Nephron progenitor cell (in vitro differentiated cells): ENCODE data around the gene PDE4D.

ENCODE experiments used
- DNase-seq: peaks from one replicate; pipeline ENCODE4 v3.0.0; 2021
- H3K27ac Mint-ChIP-seq: 2 replicates; pipeline ENCODE4 v1.8.0; 2021; ENCODE audit warnings: mild to moderate bottlenecking, moderate library complexity, mixed read lengths
- H3K27me3 Mint-ChIP-seq: 2 replicates; pipeline ENCODE4 v1.8.0; 2021; ENCODE audit warnings: mild to moderate bottlenecking, low read depth, mixed read lengths; ENCODE audit not compliant: poor library complexity
- H3K36me3 Mint-ChIP-seq: 2 replicates; pipeline ENCODE4 v1.8.0; 2021; ENCODE audit warnings: low read depth, mixed read lengths
- H3K4me1 Mint-ChIP-seq: 2 replicates; pipeline ENCODE4 v1.8.0; 2021; ENCODE audit warnings: mixed read lengths
- H3K4me3 Mint-ChIP-seq: 2 replicates; pipeline ENCODE4 v1.8.0; 2021; ENCODE audit warnings: mild to moderate bottlenecking, moderate library complexity, mixed read lengths
- H3K9me3 Mint-ChIP-seq: 2 replicates; pipeline ENCODE4 v1.8.0; 2021; ENCODE audit warnings: mild to moderate bottlenecking, moderate library complexity, mixed read lengths
- CTCF ChIP-seq: fragments of 200-600 bp; sonication (generic); IDR thresholded peaks from 2 replicates; pipeline ENCODE4 v1.5.0; 2021; ENCODE audit warnings: antibody characterized with exemption

PDE4D gene

GRCh38 chr5:59807806-59808205, 85.7 kb downstream of the PDE4D start:
- TF ChIP-seq CTCF: no peak
- H3K36me3 Mint-ChIP-seq: no peaks in the 10 kb centered on the region
- H3K27me3 Mint-ChIP-seq: peaks cover 19% of the 10 kb centered on the region
- H3K4me1 Mint-ChIP-seq: no peaks in the 10 kb centered on the region
- DNase-seq: no peak
- no peaks in the 10 kb centered on the region for H3K9me3 Mint-ChIP-seq
- H3K27ac Mint-ChIP-seq: no peak overlapping the region
- no peak overlapping the region for H3K4me3 Mint-ChIP-seq

DNA sequence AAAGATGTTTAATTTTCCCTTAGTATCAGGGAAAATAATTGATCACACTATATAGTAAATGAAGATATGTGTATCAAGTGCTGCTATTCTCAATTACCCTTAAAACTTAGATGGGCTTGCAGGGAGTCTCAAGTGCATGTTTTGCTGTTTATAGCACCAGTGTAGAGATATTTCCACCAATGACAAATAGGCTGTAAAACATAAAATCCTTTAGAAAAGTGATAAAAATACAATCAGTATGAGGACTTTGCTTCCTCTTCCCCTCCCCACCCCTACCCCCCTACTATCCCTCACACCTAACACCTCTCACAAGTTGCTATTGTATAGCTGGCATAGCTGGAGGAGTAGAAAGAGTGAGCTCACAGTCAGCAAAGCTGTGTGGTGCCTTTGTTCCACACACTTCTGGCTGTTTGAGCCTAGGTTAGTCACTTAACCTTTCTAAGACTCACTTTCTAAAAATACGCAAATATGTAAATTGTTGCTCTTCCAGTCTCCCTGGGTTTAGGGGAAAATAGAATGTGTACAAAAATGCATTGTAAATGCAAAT, 93.1 kb downstream of the PDE4D start:
- no peak for TF ChIP-seq CTCF
- Mint-ChIP-seq H3K9me3 (no peaks in the 10 kb centered on the region), H3K4me1 (no peaks in the 10 kb centered on the region), H3K27ac (no peak overlapping the region), H3K27me3 (peaks cover 5% of the 10 kb centered on the region), H3K4me3 (no peak overlapping the region), H3K36me3 (no peaks in the 10 kb centered on the region)
- no peak for DNase-seq

DNA sequence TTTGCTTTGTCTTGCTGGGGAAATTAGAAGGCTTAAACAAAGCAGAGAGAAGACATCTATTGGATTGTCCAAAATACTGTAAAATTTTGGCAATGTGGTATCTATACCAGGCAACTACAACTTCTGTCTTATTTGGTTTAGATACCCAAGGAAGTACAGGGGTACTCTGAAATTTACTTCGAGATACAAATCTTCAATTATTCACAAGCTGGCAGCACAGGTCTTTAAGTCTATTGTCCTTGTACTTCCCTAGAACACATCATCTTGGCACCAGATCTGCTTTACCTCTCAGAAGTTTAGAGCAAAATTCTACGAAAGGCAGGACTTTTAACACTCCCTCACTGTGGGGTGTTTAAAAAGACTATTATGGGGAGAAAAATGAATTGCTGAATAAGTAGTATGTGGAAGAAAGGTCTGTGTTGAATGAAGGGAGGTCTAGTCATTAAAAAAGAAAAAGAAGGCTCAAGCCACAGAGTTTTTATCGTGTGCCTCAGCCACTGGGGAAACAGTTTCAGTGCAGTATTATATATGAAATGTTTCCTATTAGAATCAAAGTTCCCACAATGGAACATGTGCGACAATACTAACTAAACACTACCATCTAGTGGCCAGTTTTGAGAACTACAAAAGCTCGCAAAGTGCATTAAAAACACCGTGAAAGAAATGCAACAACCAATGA, 93.7 kb downstream of the PDE4D start:
- Mint-ChIP-seq H3K36me3 (no peaks in the 10 kb centered on the region), H3K27ac (no peak overlapping the region), H3K27me3 (peaks cover 1% of the 10 kb centered on the region), H3K9me3 (no peaks in the 10 kb centered on the region), H3K4me1 (no peaks in the 10 kb centered on the region), H3K4me3 (no peak overlapping the region)
- DNase-seq: peak; percentile 26
- peak; percentile 74 for TF ChIP-seq CTCF

DNA sequence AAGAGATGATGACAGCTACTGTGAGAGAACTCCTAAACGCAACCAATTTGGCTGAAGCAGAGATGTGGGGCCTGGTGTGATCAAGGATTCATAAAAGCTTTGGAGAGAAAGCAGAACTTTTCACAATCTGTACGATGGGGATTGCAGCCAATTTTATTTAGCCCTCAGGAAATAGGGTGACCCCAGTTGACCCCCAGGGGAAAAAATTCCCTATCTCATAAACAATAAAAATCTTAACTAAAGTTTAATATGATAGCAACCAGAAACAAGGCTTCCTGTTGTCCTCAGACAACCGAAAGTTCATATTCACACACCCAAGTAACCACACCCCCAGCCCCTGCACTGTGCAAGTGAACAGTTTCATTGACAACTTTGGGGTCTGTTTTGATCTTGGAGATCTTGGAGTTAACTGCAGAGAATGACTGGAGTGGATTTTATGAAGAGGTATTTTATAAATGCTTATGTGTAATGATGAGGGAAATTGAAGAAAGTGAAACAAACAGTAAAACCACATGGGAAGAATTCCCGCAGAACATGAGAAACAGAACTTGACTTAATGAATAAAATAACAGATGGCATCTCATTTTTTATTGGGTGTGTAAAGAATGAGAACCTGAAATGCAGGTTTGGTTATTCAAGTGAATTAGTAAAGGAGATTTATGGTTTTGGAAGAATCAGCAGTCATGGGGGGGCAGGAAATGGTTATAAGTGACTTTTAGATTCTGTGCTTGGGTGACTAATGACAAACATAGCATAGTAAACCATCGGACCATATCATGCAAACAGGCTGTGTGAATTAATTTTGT, 94.5 kb downstream of the PDE4D start:
- Mint-ChIP-seq H3K4me1 (no peaks in the 10 kb centered on the region), H3K4me3 (no peak overlapping the region), H3K27me3 (no peaks in the 10 kb centered on the region), H3K36me3 (no peaks in the 10 kb centered on the region), H3K9me3 (no peaks in the 10 kb centered on the region), H3K27ac (no peak overlapping the region)
- TF ChIP-seq CTCF: no peak
- no peak for DNase-seq

DNA sequence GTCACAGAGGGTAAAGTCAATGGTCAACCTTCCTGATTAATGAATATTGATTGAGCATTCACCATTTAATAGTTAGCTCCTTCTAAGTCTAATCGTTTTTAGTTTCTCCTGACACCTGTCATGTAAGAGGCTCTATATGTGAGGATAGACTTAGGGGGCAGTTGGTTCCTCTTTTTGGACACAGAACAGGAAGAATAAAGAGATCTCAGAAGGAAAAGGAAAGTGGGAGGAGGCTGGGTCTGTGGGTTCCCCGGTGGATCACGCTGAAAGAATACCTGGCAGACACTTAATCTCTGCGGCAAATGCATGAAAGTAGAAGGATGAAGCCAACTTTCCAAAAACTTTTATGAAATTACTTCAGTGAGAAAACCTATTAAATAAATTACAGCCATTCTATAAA, 98.4 kb downstream of the PDE4D start:
- H3K36me3 Mint-ChIP-seq: no peaks in the 10 kb centered on the region
- H3K27me3 Mint-ChIP-seq: no peaks in the 10 kb centered on the region
- no peak overlapping the region for H3K27ac Mint-ChIP-seq
- H3K4me1 Mint-ChIP-seq: peaks cover 10% of the 10 kb centered on the region
- H3K4me3 Mint-ChIP-seq: no peak overlapping the region
- no peak for TF ChIP-seq CTCF
- DNase-seq: no peak
- no peaks in the 10 kb centered on the region for H3K9me3 Mint-ChIP-seq
